ENCODE measurements around the gene ADH7. TPM values are rescaled to one million over a fixed set of nuclear protein-coding genes. Genes with fewer than 3 reads are reported as not detected.

Gene ADH7
- total RNA-seq, 1 experiment from 2014 or later = not detected

GRCh38 chr4:99417125-99417524, 18.0 kb downstream of the ADH7 start:
- no peaks in the 10 kb centered on the region for H4K20me1 ChIP-seq (ENCODE audit: insufficient read depth)
- TF ChIP-seq ZFX (IDR thresholded peaks at IDR 0.05) (no peak), EGR1 (IDR thresholded peaks at IDR 0.05; ENCODE audit: low read depth) (no peak), MAX (IDR thresholded peaks at IDR 0.05) (no peak), SRF (IDR thresholded peaks at IDR 0.05; ENCODE audit: low read depth) (no peak), POLR2A (IDR thresholded peaks at IDR 0.05; ENCODE audit: borderline replicate concordance, extremely low read depth, insufficient read depth, insufficient read length) (no peak), CBX3 (IDR thresholded peaks at IDR 0.05; ENCODE audit: low read depth) (no peak), YY1 (IDR thresholded peaks at IDR 0.05; ENCODE audit: extremely low read depth, insufficient replicate concordance, low read depth, low read length) (no peak), ZNF274 (IDR thresholded peaks at IDR 0.05; ENCODE audit: low read depth, low read length) (no peak), JUND (IDR thresholded peaks at IDR 0.05) (no peak), TCF7L2 (IDR thresholded peaks at IDR 0.05; ENCODE audit: borderline replicate concordance, extremely low read depth, insufficient read depth, insufficient read length) (no peak), CTCF (IDR thresholded peaks at IDR 0.05 in 2 of 3, conservative IDR thresholded peaks at IDR 0.05 in 1 of 3; ENCODE audit: borderline replicate concordance in 1 of 3, insufficient read depth in 1 of 3, low read depth in 2 of 3, low read length in 2 of 3) (no peak), FOSL1 (IDR thresholded peaks at IDR 0.05; ENCODE audit: low read depth) (no peak), ELF1 (IDR thresholded peaks at IDR 0.05; ENCODE audit: borderline replicate concordance, low read depth) (no peak), CEBPB (IDR thresholded peaks at IDR 0.05; ENCODE audit: low read depth) (no peak), EZH2 (IDR thresholded peaks at IDR 0.05) (no peak), ZBTB33 (IDR thresholded peaks at IDR 0.05; ENCODE audit: extremely low read depth, insufficient replicate concordance, low read length) (no peak), POLR2AphosphoS5 (IDR thresholded peaks at IDR 0.05; ENCODE audit: low read depth, low read length) (no peak), ATF3 (IDR thresholded peaks at IDR 0.05) (no peak), RAD21 (IDR thresholded peaks at IDR 0.05; ENCODE audit: low read depth) (no peak), REST (IDR thresholded peaks at IDR 0.05; ENCODE audit: low read depth) (no peak)
- DNase-seq (ENCODE audit: low read depth, low spot score) (no peak), ATAC-seq (no peak)
- H3K36me3 ChIP-seq (ENCODE audit: control insufficient read depth in 1 of 2, insufficient read depth in 2 of 2, low read length in 2 of 2) = no peaks in the 10 kb centered on the region
- H3K4me3 ChIP-seq (replicated peaks in 1 of 2; ENCODE audit: low read depth in 1 of 2, low read length in 2 of 2) = no peak overlapping the region
- H2AFZ ChIP-seq (ENCODE audit: low read depth, low read length, poor library complexity, severe bottlenecking) = no peak overlapping the region
- H3K9ac ChIP-seq (ENCODE audit: low read length) = no peak overlapping the region
- ChIA-PET POLR2A (no interaction called here), CTCF (no interaction called here), RAD21 (ENCODE audit: low non-redundant PET in 1 of 2, low total read pairs in 2 of 2, uncharacterized antibody in 2 of 2, unreplicated experiment in 2 of 2) (no interaction called here)
- intact Hi-C loops (cut with micrococcal nuclease) = no loop called here
- BruUV-seq (replicated peaks) = no TSS peak
- H3K79me2 ChIP-seq (ENCODE audit: insufficient read depth, low read length) = no peaks in the 10 kb centered on the region
- no peaks in the 10 kb centered on the region for H3K9me3 ChIP-seq (ENCODE audit: control insufficient read depth in 1 of 2, insufficient read depth in 1 of 2, low read depth in 1 of 2, low read length in 2 of 2)
- H3K27ac ChIP-seq (ENCODE audit: low read depth, low read length) = no peak overlapping the region
- H3K27me3 ChIP-seq (ENCODE audit: insufficient read depth, low read length) = no peaks in the 10 kb centered on the region
- no peak overlapping the region for H3K4me2 ChIP-seq (ENCODE audit: low read length)
- H3K9me2 ChIP-seq (ENCODE audit: insufficient read depth) = no peaks in the 10 kb centered on the region; the same call in 1 of the 2 replicates
- H3K4me1 ChIP-seq (ENCODE audit: control insufficient read depth in 1 of 2, insufficient read depth in 2 of 2, low read length in 2 of 2) = no peaks in the 10 kb centered on the region

Data from HCT116 (cell line).